Fibroblast of upper back skin (primary cell): ENCODE measurements around the gene PUM2.

Source experiments
- DNase-seq: peaks from one replicate; pipeline ENCODE4 v3.0.0-alpha.2; 2013

The PUM2 gene

DNA sequence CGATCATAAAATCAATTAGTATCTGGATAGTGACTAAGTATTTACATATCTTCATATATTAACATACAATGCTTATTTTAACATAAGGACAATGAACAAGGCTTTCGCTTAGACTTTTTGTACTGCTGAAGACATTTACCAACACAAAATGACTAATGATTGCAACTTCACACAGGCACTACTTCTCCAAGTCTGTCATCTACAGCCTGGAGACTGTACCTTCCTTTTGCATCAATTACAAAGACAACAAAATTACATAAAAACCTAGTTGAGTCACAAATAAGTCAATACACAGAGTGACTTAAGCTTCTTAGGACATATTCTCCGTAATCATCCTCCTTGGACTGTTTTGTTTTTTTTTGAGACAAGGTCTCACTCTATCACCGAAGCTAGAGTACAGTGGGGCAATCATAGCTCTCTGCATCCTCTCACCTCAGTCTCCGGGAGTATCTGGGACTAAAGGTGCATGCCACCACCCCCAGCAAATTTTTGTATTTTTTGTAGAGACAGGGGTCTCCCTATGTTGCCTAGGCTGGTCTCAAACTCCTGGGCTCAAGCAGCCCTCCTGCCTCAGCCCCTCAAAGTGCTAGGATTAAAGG lies 15.9 kb downstream of the PUM2 start:
- DNase-seq, result no peak

DNA sequence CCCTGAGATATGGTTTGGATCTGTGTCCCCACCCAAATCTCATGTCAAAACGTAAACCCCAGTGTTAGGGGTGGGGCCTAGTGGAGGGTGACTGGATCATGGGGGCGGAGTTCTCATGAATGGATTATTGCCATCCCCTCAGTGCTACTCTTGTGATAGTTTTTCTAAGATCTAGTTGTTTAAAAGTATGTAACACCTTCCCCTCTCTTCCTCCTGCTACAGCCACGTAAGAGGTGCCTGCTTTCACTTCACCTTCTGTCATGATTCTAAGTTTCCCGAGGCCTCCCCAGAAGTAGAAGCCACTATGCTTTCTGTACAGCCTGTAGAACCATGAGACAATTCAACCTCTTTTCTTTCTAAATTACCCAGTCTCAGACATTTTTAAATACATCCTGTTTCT lies 16.9 kb downstream of the PUM2 start:
- no peak for DNase-seq

DNA sequence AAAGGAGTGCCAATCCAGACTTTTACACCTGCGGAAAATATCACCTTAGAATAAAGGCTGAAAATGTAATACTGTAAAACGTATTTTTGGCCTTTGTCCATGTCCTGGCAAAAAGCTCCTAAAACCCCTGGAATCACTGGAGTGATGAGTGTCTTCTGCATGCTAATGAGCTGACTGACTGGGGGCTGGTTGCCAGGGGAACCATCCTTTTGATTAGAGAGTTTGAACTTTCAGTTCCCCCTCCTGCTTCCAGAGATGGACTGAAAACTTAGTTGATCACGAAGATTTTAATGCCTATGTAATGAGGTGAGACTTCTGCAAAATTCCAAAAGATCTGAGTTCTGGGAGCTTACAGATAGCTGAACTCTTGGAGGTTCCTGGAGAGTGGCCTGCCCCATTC lies 20.5 kb downstream of the PUM2 start:
- no peak for DNase-seq

DNA sequence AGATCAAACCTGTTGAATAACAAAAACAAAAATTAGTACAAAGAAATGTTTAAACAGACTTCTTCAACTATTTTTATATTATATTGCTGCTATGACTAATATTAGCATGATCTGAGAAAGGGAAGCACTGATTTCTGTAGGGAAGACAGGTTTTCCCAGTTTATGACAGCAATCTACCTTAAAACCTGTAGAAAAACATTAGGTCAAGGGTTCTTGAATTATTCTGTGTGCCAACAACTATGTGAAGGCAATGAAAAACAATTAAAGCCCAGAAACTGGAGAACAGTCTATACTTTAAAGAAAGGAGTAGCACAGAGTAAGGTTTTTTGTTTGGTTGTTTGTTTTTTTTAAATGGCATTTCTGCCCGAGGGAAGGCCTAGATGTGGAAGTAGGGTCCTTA lies 23.3 kb downstream of the PUM2 start:
- DNase-seq, result no peak

DNA sequence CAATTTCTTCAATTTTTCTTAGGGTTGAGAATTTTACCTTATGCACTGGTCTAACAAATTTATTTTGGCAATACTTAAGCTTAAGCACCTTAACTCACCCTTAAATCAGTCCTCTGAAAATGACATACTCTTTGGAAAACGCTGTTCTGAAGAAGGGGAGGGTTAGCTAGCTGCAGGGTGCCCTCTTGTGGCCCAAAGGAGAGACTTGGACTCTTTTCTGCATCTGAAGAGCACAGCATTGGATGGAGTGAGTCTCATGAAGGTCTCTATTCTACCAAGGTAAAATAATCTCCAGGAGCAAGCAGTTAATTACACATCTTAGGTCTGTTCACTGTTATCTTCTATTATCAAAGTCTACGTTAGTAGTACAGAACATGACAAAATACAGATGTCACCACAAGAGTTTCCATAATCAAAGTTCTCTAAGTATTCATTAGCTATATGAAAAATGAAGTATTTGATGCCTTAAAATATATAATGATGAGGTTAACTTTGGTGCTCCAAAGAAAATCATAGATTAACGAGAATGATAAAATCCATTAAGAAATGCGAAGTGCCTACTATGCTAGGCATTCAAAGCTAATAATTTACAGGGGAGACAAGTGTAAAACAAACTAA lies 24.4 kb downstream of the PUM2 start:
- DNase-seq, result peak; percentile 46

DNA sequence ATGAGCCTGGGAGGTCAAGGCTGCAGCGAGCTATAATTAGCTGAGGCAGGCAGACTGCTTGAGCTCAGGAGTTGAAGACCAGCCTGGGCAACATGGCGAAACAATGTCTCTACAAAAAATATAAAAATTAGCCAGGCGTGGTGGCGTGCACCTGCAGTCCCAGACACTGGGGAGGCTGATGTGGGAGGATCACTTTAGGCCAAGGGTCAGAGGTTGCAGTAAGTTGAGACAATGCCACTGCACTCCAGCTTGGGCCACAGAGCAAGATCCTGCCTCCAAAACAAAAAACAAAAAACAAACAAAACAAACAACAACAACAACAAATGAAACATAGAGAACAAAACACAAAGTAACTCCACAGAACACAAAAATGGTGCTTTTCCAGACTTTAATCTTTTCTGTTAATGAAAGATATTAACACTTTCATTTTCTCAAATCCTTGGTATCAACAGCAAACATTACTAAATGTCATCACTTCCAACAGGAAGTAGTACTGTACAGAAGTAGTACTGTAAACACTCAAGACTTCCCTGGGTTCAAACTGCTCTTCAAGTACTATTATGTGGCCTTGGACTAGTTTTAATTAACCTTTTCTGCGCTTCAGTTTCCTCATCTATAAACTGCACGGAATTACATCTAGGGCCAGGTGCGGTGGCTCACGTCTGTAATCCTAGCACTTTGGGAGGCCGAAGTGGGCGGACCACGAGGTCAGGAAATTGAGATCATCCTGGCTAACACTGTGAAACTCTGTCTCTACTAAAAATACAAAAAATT lies 27.9 kb downstream of the PUM2 start:
- no peak for DNase-seq

DNA sequence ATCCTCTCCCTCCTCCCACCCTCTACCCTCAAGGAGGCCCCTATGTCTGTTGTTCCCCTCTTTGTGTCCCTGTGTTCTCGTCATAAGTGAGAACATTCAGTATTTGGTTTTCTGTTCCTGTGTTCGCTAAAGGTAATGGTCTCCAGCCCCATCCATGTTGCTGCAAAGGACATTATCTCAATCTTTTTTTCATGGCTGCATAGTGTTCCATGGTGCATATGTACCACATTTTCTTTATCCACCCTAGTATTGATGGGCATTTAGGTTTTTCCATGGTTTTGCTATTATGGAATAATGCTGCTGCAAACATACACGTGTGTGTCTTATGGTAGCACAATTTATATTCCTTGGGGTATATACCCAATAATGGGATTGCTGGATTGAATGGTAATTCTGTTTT lies 33.0 kb downstream of the PUM2 start:
- no peak for DNase-seq

DNA sequence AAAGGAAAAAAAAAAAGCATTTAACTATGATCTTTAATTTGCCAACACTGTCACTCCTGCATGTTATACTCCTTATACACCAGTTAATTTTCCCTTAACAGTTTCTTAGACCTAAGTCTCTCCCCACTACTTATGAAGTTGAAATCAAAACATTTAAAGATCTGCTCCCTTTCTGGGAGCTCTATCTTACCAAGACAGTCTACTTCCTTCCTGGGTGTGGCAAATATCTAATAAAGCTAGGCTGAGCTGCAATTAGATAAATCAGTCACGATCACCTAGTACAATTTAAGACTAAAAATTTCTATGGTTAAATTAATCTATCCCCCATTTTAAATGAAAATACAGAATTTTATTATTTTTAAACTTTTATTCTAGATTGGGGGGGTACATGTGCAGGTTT lies 33.4 kb downstream of the PUM2 start:
- DNase-seq, result no peak

DNA sequence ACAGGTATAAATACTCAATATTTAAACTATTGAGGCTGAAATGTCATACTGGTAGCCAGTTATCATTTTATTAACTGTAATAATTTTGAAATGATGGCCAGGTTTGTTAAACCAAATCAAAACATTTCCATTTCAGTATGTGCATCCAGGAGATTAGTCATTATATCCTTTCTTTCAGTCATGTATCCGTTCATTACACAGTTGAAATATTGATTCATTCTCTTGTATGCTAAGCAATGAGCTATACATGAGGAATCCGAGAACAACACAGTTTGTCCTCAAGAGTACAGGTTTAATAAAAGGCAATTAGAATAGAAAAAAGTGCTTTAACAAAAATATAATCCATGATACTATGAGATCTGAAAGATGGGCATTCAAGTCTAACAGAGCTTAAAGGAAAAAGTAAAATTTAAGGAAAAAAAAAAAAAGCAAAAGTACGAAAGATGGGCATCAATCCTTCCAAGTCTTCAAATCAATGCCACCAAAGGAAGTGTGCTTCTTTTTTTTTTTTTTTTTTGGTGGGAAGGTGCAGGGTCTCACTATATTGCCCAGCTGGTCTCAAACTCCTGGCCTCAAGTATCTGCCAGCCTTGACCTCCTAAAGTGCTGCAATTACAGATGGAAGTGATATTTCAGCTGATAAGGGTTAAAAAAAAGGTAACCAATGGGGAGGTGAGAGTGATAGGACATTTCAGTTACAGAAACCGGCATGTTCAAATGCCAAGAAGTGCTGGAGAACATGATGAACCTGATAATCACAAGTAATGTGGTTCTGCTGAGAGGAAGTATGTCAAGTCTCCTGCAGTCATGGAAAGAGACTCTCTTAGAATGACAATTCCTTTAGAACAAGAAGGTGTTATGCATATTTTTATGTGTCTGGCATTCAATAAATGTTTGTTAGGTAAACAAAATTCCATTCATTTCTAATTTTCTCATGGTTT lies 35.8 kb downstream of the PUM2 start:
- peak; percentile 10 for DNase-seq

DNA sequence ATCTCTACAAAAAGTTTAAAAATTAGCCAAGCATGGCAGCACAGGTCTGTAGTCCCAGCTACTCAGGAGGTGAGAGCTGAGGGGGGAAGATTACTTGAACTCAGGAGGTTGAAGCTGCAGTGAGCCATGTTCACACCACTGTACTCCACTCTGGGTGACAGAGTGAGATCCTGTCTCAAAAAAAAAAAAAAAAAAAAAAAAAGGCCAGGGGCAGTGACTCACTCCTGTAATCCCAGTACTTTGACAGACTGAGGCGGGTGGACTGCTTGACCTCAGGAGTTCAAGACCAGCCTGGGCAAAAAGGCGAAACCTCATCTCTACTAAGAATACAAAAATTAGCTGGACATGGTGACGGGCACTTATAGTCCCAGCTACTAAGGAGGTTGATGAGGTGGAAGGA lies 37.0 kb downstream of the PUM2 start:
- DNase-seq, result no peak

DNA sequence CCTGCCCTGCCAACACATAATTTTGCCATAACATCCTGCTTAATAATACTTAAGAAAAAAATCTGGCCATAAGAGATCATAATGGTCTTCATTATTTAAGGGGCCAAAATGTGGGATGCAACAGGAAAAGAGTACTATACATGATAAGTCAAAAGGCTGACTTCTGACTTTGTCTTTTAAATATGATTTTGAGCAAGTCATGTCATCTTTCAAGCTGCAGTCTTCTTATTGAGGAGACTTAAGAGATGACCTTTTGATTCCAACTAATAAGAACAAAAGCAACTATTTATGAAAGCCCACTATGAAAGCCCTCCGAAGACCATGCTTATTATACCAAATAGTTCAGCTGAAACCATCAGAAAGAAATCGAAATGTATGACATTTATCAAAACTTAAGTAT lies 41.6 kb downstream of the PUM2 start:
- DNase-seq, result no peak

DNA sequence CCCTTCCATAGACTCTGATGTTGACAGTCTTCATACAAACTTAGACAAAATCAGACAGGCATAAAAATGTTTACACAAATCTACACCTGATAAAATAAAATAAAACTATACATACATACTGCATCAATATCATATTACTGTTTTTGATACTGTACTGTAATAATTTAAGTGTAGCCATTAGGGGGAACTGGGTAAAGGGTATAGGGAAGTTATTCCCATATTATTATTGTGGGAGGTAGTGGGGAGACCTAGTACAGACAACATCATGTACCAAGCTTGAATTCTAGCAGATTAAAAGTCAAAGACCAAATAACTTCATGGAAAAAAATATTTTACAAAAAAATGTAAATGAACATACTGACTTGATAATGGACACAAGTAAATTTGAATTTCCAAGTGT lies 43.3 kb downstream of the PUM2 start:
- no peak for DNase-seq

DNA sequence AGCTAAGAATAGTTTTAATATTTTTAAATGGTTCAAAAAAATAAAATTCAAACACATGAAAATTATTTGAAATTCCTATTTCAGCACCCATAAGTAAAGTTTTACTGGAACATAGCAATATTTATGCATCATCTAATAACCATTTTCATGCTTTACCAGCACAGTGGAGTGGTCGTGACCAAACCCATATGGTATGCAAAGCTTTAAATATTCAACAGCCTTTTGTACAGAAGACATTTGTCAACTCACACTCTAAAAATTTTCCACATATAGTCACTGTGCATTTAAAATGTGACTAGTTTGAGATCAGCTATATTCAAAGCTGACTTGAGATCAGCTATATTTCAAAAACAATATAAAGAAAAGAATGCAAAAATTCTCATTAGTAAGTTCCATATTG lies 46.2 kb downstream of the PUM2 start:
- peak; percentile 82 for DNase-seq

DNA sequence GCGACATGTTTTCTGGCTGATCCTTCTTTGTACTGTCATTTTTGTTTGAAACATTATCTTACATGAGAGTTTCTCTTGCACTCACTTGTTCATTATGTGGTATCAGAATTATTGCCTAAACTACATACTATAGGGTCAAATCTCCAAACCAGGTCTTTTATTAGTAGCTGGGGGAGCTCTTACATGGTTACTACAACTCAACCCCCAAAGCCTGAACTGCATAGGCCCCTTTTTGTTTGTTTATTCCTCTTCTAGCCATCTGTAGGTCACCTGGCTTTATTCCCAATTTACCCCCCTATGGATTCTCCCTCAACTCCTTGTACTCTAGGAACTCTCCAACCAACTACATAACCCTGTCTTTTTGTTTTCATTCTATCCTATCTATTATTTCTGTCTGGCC lies 46.7 kb downstream of the PUM2 start:
- DNase-seq, result peak; percentile 16

DNA sequence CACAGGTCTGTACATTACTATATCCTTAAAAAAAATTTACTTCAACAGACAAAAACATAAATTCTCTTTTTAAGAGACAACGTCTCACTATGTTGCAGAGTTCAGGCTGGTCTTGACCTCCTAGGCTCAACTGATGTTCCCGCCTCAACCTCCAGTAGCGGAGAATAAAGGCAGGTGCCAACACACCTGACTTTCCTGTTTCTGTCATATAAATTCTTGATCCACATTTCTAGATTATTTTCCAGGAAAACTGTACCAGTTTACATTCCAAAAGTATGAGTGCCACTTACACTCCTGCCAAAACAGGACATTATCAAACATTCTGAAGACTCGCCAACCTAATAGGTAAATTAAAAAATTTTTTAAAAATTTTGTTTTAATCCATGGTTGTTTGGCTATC lies 48.6 kb downstream of the PUM2 start:
- no peak for DNase-seq

DNA sequence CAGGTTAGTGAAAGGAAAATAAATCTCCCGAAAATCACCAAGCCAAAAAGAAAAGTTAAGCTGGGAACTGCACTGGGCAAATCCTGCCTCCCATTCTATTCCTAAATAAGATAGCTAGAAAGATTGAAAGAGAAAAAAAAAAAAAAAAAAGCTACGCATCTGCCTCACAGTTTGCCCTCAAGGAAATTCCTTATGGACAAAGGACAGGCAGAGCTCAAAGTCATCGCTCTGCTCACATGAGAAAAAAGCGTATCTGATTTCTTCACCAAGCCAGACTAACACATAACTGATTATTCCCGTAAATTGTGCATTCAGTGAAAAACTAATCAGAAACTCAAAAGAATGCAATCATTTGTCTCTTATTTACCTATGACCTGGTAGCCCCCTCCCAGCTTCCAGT lies 50.0 kb downstream of the PUM2 start:
- no peak for DNase-seq

DNA sequence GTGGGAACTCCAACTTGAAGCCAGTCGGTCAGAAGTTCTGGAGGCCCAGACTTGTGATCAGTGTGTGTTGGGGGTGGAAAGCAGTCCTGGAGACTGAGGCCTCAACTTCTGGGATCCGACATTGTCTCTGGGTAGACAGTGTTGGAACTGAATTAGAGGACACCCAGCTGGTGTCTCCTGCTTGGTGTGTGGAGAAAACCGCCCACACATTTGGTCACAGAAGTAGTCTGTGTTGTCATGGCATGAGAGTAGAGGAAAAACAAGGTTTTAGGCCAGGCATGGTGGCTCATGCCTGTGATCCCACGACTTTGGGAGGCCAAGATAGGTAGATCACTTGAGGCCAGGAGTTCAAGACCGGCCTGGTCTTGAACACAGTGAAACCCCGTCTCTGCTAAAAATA lies 51.5 kb downstream of the PUM2 start:
- no peak for DNase-seq

DNA sequence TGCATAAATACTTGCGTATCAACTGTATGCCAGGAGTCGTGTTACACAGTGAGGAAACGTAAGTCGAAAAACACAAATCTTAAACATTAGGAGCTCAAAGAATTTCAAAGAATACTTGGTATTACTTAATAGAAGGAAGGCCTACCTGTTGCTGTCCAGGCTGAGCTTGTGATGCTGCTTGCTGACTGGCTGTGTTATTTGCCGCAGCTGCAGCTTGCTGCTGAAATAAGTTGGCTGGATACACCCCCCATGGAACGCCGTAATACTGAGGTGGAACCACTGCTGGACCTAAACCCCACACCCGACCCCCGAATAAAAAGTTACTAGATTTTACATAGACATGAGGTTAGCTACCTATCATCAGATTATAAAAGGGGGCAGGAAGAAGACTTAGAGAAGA lies 56.4 kb downstream of the PUM2 start:
- no peak for DNase-seq

DNA sequence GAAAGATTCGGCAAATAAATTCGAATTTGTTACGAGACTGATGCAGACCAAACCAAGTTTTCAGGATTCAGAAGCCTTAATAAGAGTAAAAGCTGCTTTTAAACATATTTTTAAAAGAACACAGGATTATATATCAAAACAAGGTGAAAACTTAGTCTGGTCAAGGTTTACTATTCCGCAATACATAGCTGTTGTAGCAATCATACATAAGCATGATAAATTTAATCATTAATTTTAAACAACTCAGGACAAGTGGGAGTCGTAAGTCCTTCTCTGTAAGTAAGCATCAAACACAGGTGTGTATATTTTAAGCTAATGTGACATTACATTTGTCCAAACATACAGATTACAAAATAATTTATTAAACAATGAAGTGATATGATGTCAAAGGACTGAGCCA lies 57.7 kb downstream of the PUM2 start:
- no peak for DNase-seq

DNA sequence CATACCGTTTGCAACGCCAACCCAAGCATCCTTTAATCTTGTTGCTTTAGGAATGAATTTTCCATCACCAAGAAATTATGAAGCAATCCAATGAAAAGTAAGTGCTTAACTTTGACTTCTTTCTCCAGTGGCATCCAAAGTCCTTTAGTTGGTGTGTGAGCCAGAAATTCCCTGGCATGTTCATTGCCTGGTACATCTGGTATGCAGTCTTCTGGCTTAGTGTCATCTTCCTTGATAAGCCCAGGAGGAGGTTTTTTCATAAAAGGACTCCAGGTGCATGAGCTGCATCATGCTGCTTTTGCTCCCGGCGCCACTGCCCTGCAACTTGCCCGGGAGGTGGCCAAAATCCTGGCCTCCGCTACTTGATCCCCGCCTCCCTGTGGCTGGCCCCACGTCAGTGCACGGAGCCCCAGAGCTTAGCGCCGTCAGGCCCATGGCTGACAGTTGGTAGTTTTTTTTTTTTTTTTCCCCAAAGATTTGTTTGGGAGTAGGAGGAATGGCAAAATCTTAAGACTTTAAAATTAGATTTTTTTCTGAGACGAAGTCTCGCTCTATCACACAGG lies 58.7 kb downstream of the PUM2 start:
- no peak for DNase-seq

DNA sequence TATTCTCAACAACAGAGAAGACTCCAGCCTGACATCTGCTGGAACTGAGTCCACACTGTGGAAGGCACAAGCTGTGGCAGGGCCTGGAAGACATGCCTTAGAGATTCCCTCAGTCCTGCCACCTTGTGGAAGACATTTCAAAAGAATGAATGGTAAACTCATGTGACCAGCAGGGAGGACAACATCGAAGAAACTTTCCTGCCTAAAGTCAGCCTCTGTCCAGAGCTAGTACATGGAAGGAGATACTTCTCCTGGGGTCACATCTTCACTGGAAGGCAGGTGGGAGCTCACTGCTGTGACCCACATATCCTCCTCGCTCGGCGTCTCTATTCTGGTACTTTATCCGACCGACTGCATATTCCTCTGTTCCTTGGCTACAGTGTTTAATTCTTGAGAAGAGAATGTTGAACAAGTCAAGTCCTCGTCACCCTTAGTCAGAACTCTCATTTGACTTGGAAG lies 59.5 kb downstream of the PUM2 start:
- peak; percentile 84 for DNase-seq

DNA sequence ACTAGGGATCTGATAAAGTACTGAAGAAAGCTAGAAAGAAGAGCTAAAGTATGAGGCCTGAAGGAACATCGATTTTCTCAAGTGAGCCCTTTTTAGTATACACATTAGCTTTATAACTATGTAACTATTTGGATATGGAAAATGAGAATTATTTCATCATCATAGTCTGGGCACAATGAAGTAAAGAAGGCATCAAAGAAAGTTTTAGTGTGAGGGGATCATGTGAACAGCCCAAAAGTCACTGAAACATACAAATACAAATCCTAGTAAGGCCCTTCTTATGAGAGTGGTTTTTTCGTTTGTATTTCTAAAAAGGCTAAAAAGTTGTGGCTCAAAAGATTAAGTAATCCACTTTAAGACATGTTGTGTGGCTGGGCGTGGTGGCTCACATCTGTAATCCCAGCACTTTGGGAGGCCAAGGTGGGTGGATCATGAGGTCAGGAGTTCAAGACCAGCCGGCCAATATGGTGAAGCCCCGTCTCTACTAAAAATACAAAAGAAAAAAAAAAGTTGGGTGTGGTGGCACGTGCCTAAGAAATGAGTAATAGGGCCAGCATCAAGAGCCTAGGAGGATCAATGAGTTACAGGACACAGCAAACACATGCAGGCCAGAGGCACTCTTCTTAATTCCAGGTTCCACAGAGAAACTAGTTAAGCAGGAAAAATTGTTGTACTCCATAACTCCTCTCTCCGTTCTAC lies 61.9 kb downstream of the PUM2 start:
- peak; percentile 26 for DNase-seq
